Measurements from ENCODE around the gene UGT2B17.

DNA sequence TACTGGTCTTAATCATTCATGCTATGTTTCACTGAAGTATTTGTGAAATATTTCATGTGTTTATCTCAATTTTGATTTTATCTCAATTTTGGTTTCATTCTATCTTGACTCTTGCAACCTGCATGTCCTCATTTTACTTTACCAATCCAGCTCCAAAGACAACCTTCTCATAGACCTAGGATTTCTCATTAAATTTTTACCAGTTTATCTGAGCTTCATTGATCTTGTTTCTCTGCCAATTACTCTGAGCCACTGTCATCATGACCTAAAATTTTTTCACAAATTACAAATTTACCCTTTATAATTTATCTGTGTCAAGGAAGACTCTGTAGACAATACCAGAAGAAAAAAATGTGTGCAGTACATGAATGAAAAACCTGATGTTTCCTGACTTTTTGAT is 18.6 kb upstream of the UGT2B17 start:
- TF ChIP-seq, protein P1, sequence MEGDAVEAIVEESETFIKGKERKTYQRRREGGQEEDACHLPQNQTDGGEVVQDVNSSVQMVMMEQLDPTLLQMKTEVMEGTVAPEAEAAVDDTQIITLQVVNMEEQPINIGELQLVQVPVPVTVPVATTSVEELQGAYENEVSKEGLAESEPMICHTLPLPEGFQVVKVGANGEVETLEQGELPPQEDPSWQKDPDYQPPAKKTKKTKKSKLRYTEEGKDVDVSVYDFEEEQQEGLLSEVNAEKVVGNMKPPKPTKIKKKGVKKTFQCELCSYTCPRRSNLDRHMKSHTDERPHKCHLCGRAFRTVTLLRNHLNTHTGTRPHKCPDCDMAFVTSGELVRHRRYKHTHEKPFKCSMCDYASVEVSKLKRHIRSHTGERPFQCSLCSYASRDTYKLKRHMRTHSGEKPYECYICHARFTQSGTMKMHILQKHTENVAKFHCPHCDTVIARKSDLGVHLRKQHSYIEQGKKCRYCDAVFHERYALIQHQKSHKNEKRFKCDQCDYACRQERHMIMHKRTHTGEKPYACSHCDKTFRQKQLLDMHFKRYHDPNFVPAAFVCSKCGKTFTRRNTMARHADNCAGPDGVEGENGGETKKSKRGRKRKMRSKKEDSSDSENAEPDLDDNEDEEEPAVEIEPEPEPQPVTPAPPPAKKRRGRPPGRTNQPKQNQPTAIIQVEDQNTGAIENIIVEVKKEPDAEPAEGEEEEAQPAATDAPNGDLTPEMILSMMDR (IDR thresholded peaks at IDR 0.05) = no peak
- no peak for TF ChIP-seq POLR2A (IDR thresholded peaks at IDR 0.05)
